ENCODE results near the gene FCHSD1.

GRCh38 chr5:141672841-141673813 lies 21.9 kb upstream of the FCHSD1 start:
- TF ChIP-seq ZBTB40 (IDR thresholded peaks at IDR 0.05; ENCODE audit: borderline replicate concordance) (no peak), SKIL (IDR thresholded peaks at IDR 0.05; ENCODE audit: low read depth, poor library complexity, severe bottlenecking) (no peak)
